ENCODE results near the gene MRM2. TPM values are rescaled to one million over a fixed set of nuclear protein-coding genes. Genes with fewer than 3 reads are reported as not detected.

The MRM2 gene
- total RNA-seq, 1 donor from 2014 or later: 16.7 TPM

DNA sequence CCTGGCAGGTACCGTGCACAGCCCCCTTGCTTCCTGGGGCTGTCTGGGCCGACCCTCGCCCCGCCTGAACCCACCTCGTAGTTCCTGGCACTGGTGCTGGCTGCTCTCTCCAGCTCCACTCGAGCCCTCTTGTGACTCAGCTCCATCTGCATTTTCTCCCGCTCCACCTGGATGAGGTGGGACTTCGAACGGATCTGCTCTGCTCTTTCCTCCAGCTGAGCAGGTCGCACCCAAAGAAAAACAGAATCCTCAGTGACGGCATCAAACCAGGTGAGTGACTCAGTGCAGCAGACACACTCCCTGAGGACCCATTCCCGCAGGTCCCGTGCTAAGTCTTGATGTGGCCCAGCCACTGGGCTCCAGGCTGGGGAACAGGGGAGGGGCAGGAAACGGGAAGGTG lies 16.7 kb downstream of the MRM2 start:
- Histone ChIP-seq H3K9me3 (ENCODE audit: control insufficient read depth in 3 of 3, low read length in 3 of 3) (no peaks in the 10 kb centered on the region), H3K27ac (ENCODE audit: low read depth, low read length) (no peak overlapping the region), H3K27me3 (ENCODE audit: control insufficient read depth in 3 of 3, insufficient read depth in 3 of 3, low read length in 3 of 3) (no peaks in the 10 kb centered on the region), H3K36me3 (ENCODE audit: control insufficient read depth in 3 of 3, insufficient read depth in 3 of 3, low read length in 3 of 3) (peaks cover 32 to 35% (median 34%) of the 10 kb centered on the region in 3 donors), H3K9ac (ENCODE audit: low read depth in 1 of 3, low read length in 3 of 3) (peak overlapping the region in 1 of 3 donors; percentile 25), H3K4me3 (ENCODE audit: low read length in 3 of 3) (no peak overlapping the region), H3K4me1 (ENCODE audit: control insufficient read depth in 3 of 3, insufficient read depth in 3 of 3, low read length in 3 of 3) (peaks cover 20 to 32% (median 27%) of the 10 kb centered on the region in 3 donors)

DNA sequence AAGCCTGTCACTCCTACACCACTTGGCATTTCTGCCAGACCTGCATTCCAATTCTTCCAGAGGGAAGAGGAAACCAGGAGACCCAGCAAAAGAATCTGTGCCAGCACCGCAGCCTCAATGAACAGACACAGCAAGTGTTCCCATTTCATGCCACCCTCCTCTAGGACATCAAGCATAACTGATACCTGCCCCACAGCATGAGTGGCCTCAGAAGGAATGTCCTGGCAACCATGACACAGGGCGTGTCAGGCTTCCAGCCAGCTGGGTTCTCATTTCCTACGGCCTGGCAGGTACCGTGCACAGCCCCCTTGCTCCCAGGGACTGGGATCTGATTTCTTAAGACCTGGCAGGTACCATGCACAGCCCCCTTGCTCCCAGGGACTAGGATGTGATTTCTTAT lies 17.1 kb downstream of the MRM2 start:
- H3K9ac ChIP-seq (ENCODE audit: low read depth in 1 of 3, low read length in 3 of 3): peak overlapping the region in 1 of 3 donors; percentile 54
- no peaks in the 10 kb centered on the region for H3K9me3 ChIP-seq (ENCODE audit: control insufficient read depth in 3 of 3, low read length in 3 of 3)
- peaks cover 20 to 28% (median 23%) of the 10 kb centered on the region in 3 donors for H3K4me1 ChIP-seq (ENCODE audit: control insufficient read depth in 3 of 3, insufficient read depth in 3 of 3, low read length in 3 of 3)
- peaks cover 34 to 35% (median 35%) of the 10 kb centered on the region in 3 donors for H3K36me3 ChIP-seq (ENCODE audit: control insufficient read depth in 3 of 3, insufficient read depth in 3 of 3, low read length in 3 of 3)
- no peaks in the 10 kb centered on the region for H3K27me3 ChIP-seq (ENCODE audit: control insufficient read depth in 3 of 3, insufficient read depth in 3 of 3, low read length in 3 of 3)
- H3K27ac ChIP-seq (ENCODE audit: low read depth, low read length): peak overlapping the region; percentile 60
- no peak overlapping the region for H3K4me3 ChIP-seq (ENCODE audit: low read length in 3 of 3)

DNA sequence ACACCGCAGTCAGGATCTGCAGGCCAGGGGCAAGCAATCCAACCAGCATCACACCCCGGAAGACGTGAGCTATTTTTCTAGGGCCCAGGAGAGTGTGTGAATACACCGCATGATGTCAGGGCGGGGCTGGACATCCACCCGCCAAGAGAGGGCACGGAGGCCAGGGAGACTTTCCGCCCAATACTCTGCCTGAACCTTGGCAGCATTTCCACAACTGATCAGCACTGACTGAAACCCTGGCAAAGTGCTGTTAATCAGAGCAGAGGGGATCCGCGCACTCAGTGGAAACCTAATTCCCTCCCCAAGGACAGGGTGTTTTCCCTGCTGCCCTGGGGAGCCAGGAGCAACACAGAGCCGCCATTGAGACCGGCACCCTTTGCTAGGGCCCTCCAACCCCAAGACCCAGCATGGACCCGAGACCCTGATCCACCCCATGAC lies 17.5 kb downstream of the MRM2 start:
- peaks cover 30 to 33% (median 31%) of the 10 kb centered on the region in 3 donors for H3K36me3 ChIP-seq (ENCODE audit: control insufficient read depth in 3 of 3, insufficient read depth in 3 of 3, low read length in 3 of 3)
- peak overlapping the region in 1 of 3 donors; percentile 6 for H3K4me3 ChIP-seq (ENCODE audit: low read length in 3 of 3)
- H3K9me3 ChIP-seq (ENCODE audit: control insufficient read depth in 3 of 3, low read length in 3 of 3): no peaks in the 10 kb centered on the region
- H3K27ac ChIP-seq (ENCODE audit: low read depth, low read length): peak overlapping the region; percentile 60
- no peaks in the 10 kb centered on the region for H3K27me3 ChIP-seq (ENCODE audit: control insufficient read depth in 3 of 3, insufficient read depth in 3 of 3, low read length in 3 of 3)
- H3K9ac ChIP-seq (ENCODE audit: low read depth in 1 of 3, low read length in 3 of 3): peak overlapping the region in 2 of 3 donors; percentile 15 to 54
- peaks cover 20 to 28% (median 20%) of the 10 kb centered on the region in 3 donors for H3K4me1 ChIP-seq (ENCODE audit: control insufficient read depth in 3 of 3, insufficient read depth in 3 of 3, low read length in 3 of 3)

DNA sequence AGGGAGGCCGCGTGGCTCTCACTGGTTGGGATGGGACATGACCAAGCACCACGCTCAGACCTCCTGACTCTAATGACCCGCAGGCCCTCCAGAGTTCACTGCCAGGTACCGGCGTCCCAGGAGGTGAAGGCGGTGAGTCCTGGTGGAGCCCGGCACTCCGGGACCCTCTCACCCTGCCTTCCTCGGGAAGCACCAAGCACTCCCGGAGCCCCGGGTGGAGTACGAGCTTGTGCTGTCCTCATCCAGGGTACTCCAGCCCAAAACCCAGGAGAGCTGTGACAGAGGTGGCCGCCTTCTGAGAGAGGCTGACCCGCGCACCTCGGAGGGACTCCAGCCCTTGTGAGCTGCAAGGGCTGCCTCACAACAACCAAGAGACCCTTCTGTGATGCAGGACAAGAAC lies 18.7 kb downstream of the MRM2 start:
- Histone ChIP-seq H3K9me3 (ENCODE audit: control insufficient read depth in 3 of 3, low read length in 3 of 3) (no peaks in the 10 kb centered on the region), H3K36me3 (ENCODE audit: control insufficient read depth in 3 of 3, insufficient read depth in 3 of 3, low read length in 3 of 3) (peaks cover 26 to 33% (median 30%) of the 10 kb centered on the region in 3 donors), H3K9ac (ENCODE audit: low read depth in 1 of 3, low read length in 3 of 3) (no peak overlapping the region), H3K4me3 (ENCODE audit: low read length in 3 of 3) (no peak overlapping the region), H3K27me3 (ENCODE audit: control insufficient read depth in 3 of 3, insufficient read depth in 3 of 3, low read length in 3 of 3) (no peaks in the 10 kb centered on the region), H3K27ac (ENCODE audit: low read depth, low read length) (no peak overlapping the region), H3K4me1 (ENCODE audit: control insufficient read depth in 3 of 3, insufficient read depth in 3 of 3, low read length in 3 of 3) (peaks cover 20 to 28% (median 20%) of the 10 kb centered on the region in 3 donors)

DNA sequence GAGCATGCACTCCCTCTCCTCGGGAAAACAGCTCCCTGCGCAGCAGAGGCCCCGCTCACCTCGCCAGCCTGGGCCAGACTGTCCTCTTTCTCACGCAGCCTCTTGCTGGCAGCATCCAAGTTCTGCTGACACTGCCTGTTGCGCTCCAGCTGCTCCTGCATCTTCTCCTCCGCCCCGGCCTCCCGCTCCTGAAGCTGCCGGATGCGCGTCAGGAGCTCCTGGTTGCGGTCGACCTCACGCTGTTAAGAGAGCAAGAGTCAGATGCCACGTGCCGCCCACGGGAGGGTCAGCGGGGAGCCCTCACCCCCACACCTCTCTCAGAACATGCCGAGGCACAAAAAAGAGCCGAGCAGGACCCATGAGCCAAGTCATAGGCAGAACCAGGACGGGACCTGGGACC lies 19.5 kb downstream of the MRM2 start:
- Histone ChIP-seq H3K4me1 (ENCODE audit: control insufficient read depth in 3 of 3, insufficient read depth in 3 of 3, low read length in 3 of 3) (peaks cover 20 to 28% (median 20%) of the 10 kb centered on the region in 3 donors), H3K27ac (ENCODE audit: low read depth, low read length) (no peak overlapping the region), H3K4me3 (ENCODE audit: low read length in 3 of 3) (no peak overlapping the region), H3K9ac (ENCODE audit: low read depth in 1 of 3, low read length in 3 of 3) (no peak overlapping the region), H3K27me3 (ENCODE audit: control insufficient read depth in 3 of 3, insufficient read depth in 3 of 3, low read length in 3 of 3) (no peaks in the 10 kb centered on the region), H3K9me3 (ENCODE audit: control insufficient read depth in 3 of 3, low read length in 3 of 3) (no peaks in the 10 kb centered on the region), H3K36me3 (ENCODE audit: control insufficient read depth in 3 of 3, insufficient read depth in 3 of 3, low read length in 3 of 3) (peaks cover 30 to 40% (median 31%) of the 10 kb centered on the region in 3 donors)

DNA sequence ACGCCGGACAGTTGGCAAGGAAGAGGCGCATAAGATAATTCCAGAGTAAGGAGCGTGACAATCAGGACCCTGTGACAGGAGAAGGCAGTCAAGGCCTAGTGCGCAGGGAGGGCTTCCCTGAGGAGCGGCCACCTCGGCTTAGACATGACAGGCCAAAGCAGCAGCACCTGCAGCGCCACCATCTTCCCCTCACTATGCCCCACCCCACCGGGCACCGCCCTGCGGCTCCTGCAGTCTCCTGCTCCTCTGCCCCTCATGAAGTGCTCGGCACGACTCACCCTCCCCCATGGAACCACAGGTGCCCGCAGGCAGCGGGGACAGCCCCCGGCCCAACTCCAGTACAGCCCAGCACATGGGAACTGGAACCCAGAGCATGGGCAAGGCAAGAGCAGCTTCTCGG lies 21.1 kb downstream of the MRM2 start:
- Histone ChIP-seq H3K4me1 (ENCODE audit: control insufficient read depth in 3 of 3, insufficient read depth in 3 of 3, low read length in 3 of 3) (peaks cover 20 to 28% (median 20%) of the 10 kb centered on the region in 3 donors), H3K27ac (ENCODE audit: low read depth, low read length) (no peak overlapping the region), H3K9ac (ENCODE audit: low read depth in 1 of 3, low read length in 3 of 3) (no peak overlapping the region), H3K36me3 (ENCODE audit: control insufficient read depth in 3 of 3, insufficient read depth in 3 of 3, low read length in 3 of 3) (peaks cover 43 to 49% (median 46%) of the 10 kb centered on the region in 3 donors), H3K27me3 (ENCODE audit: control insufficient read depth in 3 of 3, insufficient read depth in 3 of 3, low read length in 3 of 3) (no peaks in the 10 kb centered on the region), H3K9me3 (ENCODE audit: control insufficient read depth in 3 of 3, low read length in 3 of 3) (no peaks in the 10 kb centered on the region), H3K4me3 (ENCODE audit: low read length in 3 of 3) (no peak overlapping the region)

DNA sequence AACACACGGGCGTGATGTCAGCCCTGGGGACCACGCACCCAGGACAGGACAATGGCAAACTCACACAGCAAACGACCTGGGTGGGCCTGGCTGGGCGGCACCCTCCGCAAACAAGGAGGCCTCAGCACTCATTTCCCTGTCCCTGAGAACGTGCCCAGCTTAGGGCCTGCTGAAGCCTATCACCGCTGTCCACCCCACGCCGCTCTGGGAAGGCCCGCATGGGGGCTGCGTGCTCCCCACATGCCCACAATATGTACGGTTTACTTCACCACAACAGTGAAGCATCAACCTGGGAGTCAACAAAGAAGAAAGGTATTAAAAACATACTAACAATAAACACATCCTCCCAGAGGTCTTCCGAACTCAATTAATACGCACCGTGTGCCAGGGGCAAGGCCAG lies 21.5 kb downstream of the MRM2 start:
- Histone ChIP-seq H3K9ac (ENCODE audit: low read depth in 1 of 3, low read length in 3 of 3) (no peak overlapping the region), H3K9me3 (ENCODE audit: control insufficient read depth in 3 of 3, low read length in 3 of 3) (no peaks in the 10 kb centered on the region), H3K4me3 (ENCODE audit: low read length in 3 of 3) (no peak overlapping the region), H3K27me3 (ENCODE audit: control insufficient read depth in 3 of 3, insufficient read depth in 3 of 3, low read length in 3 of 3) (no peaks in the 10 kb centered on the region), H3K36me3 (ENCODE audit: control insufficient read depth in 3 of 3, insufficient read depth in 3 of 3, low read length in 3 of 3) (peaks cover 46 to 51% (median 50%) of the 10 kb centered on the region in 3 donors), H3K4me1 (ENCODE audit: control insufficient read depth in 3 of 3, insufficient read depth in 3 of 3, low read length in 3 of 3) (peaks cover 19 to 29% (median 21%) of the 10 kb centered on the region in 3 donors), H3K27ac (ENCODE audit: low read depth, low read length) (no peak overlapping the region)

DNA sequence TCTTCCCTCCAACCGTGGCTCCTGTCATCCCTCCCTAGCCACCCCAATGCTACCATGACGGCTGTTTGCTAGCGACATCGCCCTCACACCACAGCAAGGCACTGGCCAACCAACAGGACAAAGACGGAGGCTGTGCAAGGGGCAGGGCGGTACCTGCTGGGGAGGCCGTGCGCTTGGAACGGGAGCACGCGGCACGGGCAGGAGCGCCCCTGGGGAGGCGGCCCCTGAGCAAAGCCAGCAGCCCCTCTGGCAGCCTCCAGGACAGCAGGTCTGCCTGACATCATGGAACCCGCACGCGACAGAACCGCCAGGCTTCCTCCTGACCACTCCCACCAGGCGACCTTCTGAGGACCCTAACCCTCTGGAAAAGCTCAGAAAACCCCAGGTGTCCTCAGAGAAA lies 22.0 kb downstream of the MRM2 start:
- peaks cover 45 to 52% (median 51%) of the 10 kb centered on the region in 3 donors for H3K36me3 ChIP-seq (ENCODE audit: control insufficient read depth in 3 of 3, insufficient read depth in 3 of 3, low read length in 3 of 3)
- no peaks in the 10 kb centered on the region for H3K27me3 ChIP-seq (ENCODE audit: control insufficient read depth in 3 of 3, insufficient read depth in 3 of 3, low read length in 3 of 3)
- no peak overlapping the region for H3K4me3 ChIP-seq (ENCODE audit: low read length in 3 of 3)
- H3K9ac ChIP-seq (ENCODE audit: low read depth in 1 of 3, low read length in 3 of 3): no peak overlapping the region
- H3K27ac ChIP-seq (ENCODE audit: low read depth, low read length): no peak overlapping the region
- peaks cover 14 to 26% (median 19%) of the 10 kb centered on the region in 3 donors for H3K4me1 ChIP-seq (ENCODE audit: control insufficient read depth in 3 of 3, insufficient read depth in 3 of 3, low read length in 3 of 3)
- H3K9me3 ChIP-seq (ENCODE audit: control insufficient read depth in 3 of 3, low read length in 3 of 3): no peaks in the 10 kb centered on the region

DNA sequence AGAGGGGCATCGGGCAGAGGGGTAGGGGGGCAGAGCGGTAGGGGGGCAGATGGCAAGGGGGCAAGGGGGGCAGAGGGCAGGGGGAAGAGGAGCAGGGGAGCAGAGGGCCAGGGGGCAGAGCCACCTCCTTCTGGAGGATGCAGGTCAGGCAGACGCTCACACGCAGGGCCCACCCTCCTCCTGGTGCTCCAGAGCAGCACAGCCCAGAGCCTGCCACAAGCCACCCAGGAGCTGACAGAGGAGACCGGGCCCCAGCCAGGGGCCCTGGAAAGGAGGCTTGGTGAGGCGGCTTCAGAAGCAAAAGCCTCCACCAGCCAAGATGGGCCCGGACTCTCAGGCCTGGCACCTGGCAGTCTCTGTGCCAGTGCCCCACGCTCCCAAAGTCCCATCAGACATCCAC lies 22.4 kb downstream of the MRM2 start:
- Histone ChIP-seq H3K9me3 (ENCODE audit: control insufficient read depth in 3 of 3, low read length in 3 of 3) (no peaks in the 10 kb centered on the region), H3K4me1 (ENCODE audit: control insufficient read depth in 3 of 3, insufficient read depth in 3 of 3, low read length in 3 of 3) (peaks cover 10 to 22% (median 15%) of the 10 kb centered on the region in 3 donors), H3K27me3 (ENCODE audit: control insufficient read depth in 3 of 3, insufficient read depth in 3 of 3, low read length in 3 of 3) (no peaks in the 10 kb centered on the region), H3K36me3 (ENCODE audit: control insufficient read depth in 3 of 3, insufficient read depth in 3 of 3, low read length in 3 of 3) (peaks cover 47 to 54% (median 50%) of the 10 kb centered on the region in 3 donors), H3K4me3 (ENCODE audit: low read length in 3 of 3) (no peak overlapping the region), H3K9ac (ENCODE audit: low read depth in 1 of 3, low read length in 3 of 3) (no peak overlapping the region), H3K27ac (ENCODE audit: low read depth, low read length) (no peak overlapping the region)

DNA sequence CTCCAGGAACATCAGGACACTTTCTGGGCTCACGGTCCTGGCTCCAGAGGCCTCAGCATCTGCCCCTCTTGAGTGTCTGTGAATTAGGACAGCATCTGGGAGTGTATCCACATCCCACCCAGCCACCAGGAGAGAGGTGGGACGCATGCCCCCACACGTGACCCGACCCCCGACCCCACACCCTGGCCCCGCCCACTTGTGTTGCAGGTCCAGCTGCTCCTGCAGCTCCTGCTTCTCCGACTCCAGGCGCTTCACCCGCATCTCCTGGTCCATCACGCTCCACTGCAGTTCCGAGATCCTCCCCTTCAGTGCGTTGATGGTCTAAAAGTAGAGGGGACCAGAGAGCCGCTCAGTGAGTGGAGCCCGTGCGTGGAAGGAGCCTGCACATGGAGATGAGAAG lies 22.9 kb downstream of the MRM2 start:
- Histone ChIP-seq H3K27me3 (ENCODE audit: control insufficient read depth in 3 of 3, insufficient read depth in 3 of 3, low read length in 3 of 3) (no peaks in the 10 kb centered on the region), H3K36me3 (ENCODE audit: control insufficient read depth in 3 of 3, insufficient read depth in 3 of 3, low read length in 3 of 3) (peaks cover 49 to 57% (median 50%) of the 10 kb centered on the region in 3 donors)

More for the DNA sequence above, 22.9 kb downstream of the MRM2 start:
- Histone ChIP-seq H3K4me1 (ENCODE audit: control insufficient read depth in 3 of 3, insufficient read depth in 3 of 3, low read length in 3 of 3) (peaks cover 5 to 17% (median 10%) of the 10 kb centered on the region in 3 donors), H3K9me3 (ENCODE audit: control insufficient read depth in 3 of 3, low read length in 3 of 3) (no peaks in the 10 kb centered on the region), H3K4me3 (ENCODE audit: low read length in 3 of 3) (no peak overlapping the region), H3K9ac (ENCODE audit: low read depth in 1 of 3, low read length in 3 of 3) (no peak overlapping the region), H3K27ac (ENCODE audit: low read depth, low read length) (no peak overlapping the region)
